GM19043 (cell line): ENCODE results near the gene RFTN1.

Source experiments
- ATAC-seq: cut with Tn5 transposase; IDR thresholded peaks from one replicate; pipeline ENCODE4 v1.9.1; 2021; ENCODE audit warnings: low read depth; ENCODE audit not compliant: unreplicated experiment

RFTN1 gene

GRCh38 chr3:16468336-16469098 lies 45.0 kb downstream of the RFTN1 start:
- ATAC-seq: no peak

- no peak for ATAC-seq
These were observed 45.5 kb downstream of the RFTN1 start for GRCh38 chr3:16468002-16468335.

DNA sequence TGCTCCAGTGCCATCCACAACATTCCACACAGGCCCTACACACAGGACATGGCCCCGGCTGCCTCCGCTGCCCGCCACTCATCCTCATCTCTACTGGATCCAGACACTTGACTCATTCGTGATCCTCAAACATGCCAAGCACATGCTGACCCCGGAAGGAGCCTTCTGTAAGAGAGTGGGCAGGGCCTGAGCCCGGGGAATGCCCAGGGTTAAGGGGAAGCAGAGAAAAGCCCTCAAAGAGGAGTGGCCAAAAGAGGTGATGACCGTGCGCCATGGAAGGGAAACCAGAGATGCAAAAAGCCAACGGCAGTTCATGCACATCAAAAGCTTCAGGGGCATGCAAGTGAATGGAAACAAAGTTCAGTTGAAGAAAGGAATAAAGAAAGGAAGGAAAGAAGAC lies 46.1 kb downstream of the RFTN1 start:
- peak; percentile 76 for ATAC-seq

DNA sequence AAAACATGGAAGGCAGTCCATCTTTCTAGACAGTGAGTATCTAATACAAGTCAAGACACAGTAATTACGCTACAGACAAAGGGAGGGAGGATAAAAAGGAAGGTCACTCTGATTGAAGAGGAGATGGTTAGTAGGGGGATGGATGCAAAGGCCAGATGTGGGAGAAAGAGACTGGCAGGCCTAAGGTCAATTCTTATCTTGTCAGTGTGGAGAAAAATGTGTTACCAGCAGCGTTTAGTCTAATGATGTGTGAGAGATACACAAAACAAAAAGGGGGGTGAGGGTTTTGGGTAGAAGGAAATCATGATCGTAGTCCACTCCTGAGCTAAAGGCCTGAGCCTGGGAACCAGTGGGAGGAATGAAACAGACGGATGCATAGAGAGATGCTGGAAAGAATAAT lies 46.7 kb downstream of the RFTN1 start:
- ATAC-seq: no peak

GRCh38 chr3:16464511-16465148 lies 48.9 kb downstream of the RFTN1 start:
- no peak for ATAC-seq

GRCh38 chr3:16463914-16464313 lies 49.6 kb downstream of the RFTN1 start:
- ATAC-seq: no peak

DNA sequence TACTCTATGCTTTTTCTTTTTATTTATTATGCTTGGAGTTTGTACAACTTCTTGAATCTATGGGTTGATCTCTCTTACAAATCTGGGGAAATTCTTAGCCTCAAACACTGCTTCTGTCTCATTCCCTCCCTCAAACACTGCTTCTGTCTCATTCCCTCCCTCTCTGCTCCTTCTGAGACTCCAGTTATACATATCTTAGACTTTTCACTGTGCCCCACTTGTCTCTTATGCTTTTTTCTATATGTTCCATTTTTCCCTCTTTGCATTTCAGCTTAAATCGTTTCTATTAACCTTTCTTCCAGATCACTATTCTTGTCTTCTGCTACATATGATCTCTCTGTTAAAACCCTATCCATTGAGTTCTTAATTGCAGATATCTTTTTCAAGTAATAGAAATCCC lies 50.4 kb downstream of the RFTN1 start:
- no peak for ATAC-seq

DNA sequence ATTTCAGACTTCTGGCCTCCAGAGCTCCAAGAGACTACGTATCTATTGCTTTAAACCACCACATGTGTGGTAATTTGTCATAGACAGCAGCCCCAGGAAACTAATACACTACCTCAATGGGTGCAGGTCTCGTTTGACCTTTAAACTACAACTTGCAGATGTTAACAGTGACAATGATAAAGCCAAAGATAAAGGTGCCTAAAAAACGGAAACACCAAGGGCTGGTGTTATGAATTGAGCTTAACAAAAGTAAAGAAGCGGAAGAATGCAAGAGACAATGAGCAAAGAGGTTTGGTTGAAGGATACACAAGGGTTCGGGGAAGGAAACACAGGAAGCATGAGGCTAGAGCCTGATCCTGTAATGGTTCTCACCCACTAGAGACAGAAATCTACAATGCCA lies 50.8 kb downstream of the RFTN1 start:
- no peak for ATAC-seq

GRCh38 chr3:16461463-16462245 lies 51.8 kb downstream of the RFTN1 start:
- no peak for ATAC-seq

DNA sequence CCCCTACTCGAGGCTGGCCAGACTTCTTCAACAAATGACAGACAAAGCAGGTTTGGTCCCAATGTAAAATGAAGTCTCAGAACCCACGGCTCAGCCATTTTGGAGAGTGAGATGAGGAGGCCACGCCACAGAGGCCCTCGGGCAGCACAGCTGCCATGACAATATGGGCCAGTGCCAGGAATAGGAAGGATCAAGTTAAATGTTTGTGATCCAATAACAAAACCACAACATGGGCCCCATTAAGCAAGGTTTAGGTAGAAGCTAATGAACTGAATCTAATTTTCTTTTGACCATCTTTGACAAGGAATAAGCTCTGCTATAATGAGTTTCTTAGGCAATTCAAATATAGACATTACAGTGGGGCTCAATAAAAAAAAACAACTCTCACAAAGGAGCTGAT lies 52.6 kb downstream of the RFTN1 start:
- no peak for ATAC-seq

- no peak for ATAC-seq
These were observed 53.2 kb downstream of the RFTN1 start for GRCh38 chr3:16460273-16460672.

GRCh38 chr3:16456784-16457415 lies 56.6 kb downstream of the RFTN1 start:
- no peak for ATAC-seq

DNA sequence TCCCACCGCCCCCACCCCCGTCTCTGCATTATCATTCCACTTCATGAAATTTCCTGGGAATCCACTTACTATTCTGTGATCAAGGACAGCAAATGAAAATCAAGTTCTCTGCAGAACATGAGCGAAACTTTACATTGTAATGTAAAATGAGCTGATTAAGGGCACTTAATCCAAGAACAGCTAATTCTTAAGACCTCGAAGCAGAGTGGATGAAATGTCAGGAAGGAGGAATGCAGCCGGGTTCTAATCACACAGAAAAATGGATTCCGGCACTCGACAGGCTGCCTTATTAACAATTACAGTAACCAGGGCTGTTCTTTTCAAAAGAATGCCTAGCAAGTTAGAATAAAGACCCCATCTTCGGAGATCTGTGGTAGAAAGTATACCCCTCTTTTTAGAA lies 57.5 kb downstream of the RFTN1 start:
- no peak for ATAC-seq

DNA sequence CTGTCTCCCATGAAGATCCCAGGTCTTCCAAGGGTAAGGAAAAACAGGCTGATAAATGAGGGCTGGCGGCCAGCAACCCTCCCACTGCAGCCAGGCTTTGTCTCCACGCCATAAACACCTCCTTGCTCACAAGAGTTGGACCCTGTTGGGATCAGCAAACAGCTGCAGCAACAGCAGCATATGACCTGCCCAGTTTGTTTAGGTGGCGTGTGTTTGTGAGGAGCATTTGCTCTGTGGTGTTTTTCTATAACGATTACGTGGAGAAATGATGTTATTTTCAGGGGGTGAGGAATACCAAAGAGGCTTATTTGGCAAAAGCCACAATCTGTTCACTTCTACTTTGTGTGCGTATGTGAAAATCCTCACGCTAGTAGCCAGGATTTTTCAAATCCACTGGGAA lies 58.5 kb downstream of the RFTN1 start:
- no peak for ATAC-seq

DNA sequence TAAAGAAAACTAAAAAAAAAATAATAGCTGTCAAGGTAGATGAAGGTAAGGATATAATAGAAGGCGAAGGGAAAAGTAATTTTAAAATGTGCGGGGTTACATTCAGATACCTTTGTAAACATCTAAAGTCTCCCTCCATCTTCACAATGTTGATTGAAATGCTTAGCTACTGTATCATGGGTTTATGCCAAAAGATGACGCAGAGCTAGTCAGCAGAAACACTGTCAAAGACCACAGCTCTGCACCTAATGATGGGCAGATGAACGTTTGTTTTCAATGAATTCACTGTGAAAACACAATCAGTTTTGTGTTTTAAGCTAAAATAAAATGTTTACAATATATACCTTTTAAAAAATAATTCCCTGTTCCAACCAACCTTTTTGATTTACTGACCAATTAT lies 61.2 kb downstream of the RFTN1 start:
- no peak for ATAC-seq

DNA sequence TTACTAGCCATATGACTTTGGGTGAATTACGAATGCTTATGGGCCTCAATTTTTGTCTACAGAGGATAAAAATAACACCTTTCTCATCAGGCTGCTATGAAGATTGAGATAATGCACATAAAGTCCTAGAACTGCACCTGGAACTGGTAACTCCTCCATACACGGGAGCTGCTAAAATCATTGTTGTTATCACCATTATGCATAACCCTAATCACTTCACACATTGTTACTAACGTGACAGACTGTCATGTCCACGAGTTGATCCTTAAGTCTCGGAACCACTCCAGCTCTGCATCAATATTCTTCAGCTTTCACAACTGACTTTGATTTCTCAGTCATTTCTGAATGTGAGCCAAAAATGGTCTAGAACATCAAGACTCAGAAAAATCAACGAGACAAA lies 64.1 kb downstream of the RFTN1 start:
- no peak for ATAC-seq

GRCh38 chr3:16448639-16449070 lies 64.8 kb downstream of the RFTN1 start:
- no peak for ATAC-seq

GRCh38 chr3:16447135-16447534 lies 66.4 kb downstream of the RFTN1 start:
- ATAC-seq: no peak

GRCh38 chr3:16444344-16444743 lies 69.2 kb downstream of the RFTN1 start:
- no peak for ATAC-seq

GRCh38 chr3:16442730-16443129 lies 70.8 kb downstream of the RFTN1 start:
- ATAC-seq: no peak

DNA sequence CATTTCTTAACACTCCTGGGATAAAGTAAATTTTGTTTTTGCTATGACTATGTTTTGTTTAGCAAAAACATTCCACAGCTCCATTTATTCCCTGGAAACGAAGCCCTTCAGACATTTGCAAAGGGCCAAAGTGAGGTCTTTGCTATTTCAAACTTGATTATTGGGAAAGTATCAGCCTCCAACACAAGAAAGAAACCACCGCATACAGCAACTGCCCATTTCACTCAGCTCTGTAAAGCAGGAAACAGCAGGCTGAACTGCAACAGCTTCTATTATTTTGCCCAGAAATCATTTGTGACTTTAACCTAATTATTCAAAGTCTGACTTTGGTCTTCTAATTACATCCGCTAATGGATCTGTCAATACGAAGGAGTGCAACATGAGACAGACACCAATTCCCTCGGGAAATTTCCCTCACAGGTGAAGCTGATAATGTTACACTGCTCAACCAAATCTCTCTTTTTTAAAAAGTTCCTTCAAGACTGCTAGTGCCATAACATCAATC lies 72.1 kb downstream of the RFTN1 start:
- no peak for ATAC-seq
